ENCODE results near the gene RPL22L1. TPM values are rescaled to one million over a fixed set of nuclear protein-coding genes. Genes with fewer than 3 reads are reported as not detected.
"Not testable (repeated sequence)": the region's sequence is repeated elsewhere in the genome, so short reads cannot be mapped to it uniquely, and the experiment has no call there.

RPL22L1 gene
- total RNA-seq: 15.9 TPM
- long read RNA-seq, transcript RPL22L1-201 (4 exons, 2,190 nt): major isoform, 5 of 6 reads
- long read RNA-seq, partial matches to known transcripts: 0 of 6 reads
- long read RNA-seq, other reads (novel, unspliced or antisense): 0 of 6 reads

DNA sequence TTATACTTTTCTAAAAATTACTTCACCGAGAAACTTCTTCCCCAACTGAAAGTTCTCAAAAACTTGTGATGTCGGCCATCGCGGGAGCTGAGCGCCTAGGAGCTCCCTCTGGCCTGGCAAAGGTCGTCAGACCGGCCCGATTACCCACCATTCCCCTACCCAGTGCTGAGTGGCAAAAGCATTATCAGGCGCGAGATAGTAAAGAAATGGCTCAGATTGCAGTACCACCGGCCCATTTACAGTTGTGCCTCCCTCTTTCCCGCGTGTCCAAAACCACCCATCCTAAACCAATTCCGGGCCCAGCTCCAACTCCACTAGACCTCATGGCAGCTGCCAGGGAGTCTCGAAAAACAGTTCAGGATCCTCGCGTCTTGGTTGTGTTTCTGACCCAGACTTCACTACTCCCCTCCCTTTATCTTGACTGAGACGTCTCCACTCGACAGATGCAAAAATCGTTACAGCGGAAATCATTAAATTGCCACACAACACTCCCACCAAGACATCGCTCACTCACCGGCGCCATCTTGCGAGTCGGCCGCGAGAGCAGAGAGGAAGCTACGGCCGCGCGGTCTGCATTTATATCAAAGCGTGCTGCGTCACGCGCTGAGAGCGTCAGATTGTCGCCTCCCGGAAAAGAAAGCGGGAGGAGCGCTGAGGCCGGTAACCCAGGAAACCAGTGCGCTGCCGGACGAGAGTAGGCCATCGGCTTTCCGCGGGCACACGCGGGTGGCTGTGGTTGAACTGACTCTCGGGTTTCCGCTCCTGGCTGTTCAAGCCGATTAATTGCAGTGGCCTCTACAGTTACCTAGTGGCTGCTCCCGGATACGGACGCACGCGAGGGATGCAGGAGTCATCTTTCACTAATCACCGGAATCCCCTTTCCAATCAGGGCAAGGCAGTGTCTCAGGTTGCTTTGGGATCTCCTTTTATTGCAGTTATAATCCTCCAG lies at the start of gene RPL22L1:
Gene RPL22L1, minus strand, starts transcription at position 551 of the 949 bp plus-strand sequence. Its CDS starts 28 bp downstream, at position 523.
- peak; percentile 98 for DNase-seq (ENCODE audit: low spot score)
- intact Hi-C loops (cut with DNase I): loop anchor here (1.0 kb wide), 1 partner anchor 37 kb away; no protein-coding TSS in a partner anchor

DNA sequence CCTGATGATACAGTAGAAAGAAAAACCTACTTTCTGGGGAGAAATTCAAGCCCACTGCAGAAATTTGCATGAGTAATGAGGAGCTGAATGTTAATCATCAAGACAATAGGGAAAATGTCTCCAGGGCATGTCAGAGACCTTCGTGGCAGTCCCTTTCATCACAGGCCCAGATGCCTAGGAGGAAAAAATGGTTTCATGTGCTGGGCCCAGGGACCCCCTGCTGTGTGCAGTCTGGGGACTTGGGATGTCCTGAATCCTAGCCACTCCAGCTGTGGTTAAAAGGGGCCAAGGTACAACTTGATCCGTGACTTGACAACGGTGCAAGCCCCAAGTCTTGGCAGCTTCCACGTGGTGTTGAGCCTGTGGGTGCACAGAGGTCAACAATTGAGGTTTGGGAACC lies 48.7 kb upstream of the RPL22L1 start:
- intact Hi-C loops (cut with DNase I): no loop called here
- DNase-seq (ENCODE audit: low spot score): no peak

DNA sequence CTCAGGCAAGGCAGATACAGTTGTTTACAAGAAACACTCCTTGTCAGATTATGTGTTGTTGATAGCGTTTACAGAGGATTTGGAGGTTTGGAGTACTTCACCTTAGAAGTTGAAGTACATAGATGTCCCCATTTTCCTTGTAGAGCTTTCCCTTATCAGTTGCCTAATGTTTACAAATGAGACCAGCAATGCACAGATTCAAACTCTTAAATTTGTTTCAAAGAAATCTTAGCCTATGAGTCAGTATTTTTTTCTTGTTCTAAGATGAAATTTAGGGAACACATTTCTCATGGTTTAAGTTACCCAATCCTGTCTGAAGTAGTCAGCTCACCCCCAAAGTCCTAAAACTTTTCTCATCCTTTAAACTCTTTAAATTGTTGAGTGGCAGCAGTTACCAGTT lies 44.7 kb upstream of the RPL22L1 start:
- intact Hi-C loops (cut with DNase I): no loop called here
- DNase-seq (ENCODE audit: low spot score): no peak

DNA sequence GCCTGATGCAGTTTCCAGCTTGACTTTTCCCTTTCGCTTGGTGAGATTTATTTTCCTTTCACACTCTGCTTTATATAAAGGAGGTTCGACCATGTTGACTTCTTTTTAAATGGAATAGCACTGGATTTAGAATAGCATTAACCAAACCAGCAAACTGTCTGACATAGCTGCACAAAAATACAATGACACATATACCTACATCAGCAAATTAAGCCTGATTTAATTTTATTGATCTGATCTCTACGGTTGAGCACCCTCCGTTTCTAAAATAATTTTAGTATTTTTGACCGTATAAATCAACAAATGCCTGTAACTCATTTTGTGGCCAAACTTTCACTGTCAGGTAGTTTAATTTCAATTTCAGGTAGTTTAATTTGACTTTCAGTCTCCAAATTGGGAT lies 44.2 kb upstream of the RPL22L1 start:
- no peak for DNase-seq (ENCODE audit: low spot score)
- intact Hi-C loops (cut with DNase I): no loop called here

DNA sequence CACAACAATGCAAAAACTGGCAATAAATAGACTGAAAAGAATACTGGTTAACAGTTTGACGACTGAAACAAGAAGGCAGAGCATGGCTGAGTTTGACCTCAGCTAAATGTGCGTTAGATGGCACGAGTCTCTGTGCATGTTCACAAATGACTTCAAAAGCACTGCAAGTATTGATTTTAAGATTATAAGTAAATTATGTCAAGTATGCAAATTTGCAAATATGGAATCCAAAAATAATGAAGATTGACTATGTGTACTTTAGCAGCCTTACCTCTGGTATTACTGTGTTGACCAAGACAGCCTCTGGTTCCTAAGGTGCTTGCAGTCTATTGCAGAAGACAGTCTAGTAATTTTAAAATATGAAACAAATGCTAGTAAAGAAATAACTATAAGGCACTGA lies 41.1 kb upstream of the RPL22L1 start:
- intact Hi-C loops (cut with DNase I): no loop called here
- DNase-seq (ENCODE audit: low spot score): no peak

DNA sequence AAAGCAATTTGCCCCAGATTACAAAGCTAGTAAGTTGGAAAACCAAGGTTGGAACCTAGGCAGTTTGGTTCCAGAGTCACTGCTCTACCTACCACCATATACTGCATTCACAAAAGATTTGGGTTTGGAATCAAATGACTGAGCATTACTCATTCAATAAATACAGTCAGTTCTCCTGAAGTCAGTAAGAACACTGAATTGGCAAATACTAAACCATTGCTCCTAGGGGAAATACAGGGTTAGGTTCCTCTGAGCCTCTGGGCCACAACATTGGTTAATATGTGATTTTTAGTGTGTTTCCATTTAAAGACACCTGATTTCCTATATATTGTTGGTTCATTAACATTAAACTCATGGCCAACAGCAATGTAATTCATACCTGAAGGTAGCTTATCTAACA lies 40.5 kb upstream of the RPL22L1 start:
- no peak for DNase-seq (ENCODE audit: low spot score)
- intact Hi-C loops (cut with DNase I): no loop called here

DNA sequence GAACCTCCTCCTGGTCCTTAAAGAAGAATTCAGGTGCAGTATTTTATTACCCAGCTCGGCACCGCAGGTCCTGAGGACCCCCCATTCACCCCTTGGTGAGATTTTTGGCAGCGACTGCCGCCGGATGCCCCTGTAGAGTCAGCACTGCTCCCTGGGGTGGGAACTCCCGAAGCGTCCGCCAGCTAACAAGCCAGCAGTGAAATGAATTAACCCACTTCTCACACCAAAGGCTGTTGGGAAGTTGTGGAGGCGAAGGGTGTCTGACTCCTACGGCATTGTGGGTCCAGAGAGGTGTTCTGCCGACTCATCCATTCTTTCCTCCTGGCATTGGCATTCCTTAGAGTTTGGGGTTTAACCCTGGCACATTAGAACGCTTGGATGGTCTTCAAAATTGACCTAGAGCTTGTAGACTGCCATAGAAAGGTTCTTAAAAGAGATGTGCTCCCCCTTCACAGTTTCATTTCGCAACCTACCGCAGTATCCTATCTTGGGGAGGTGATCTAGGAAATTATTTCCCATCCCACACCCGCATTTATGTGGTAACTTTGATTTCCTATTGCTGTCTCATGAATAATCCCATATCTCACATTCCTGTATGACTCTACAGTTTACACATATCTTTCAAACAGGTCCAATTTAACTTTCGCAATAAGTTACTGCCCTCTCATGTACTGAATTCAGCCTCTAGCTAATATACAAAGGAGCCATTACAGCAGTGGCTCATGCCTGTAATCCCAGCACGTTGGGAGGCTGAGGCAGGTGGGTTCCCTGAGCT lies 39.3 kb upstream of the RPL22L1 start:
- intact Hi-C loops (cut with DNase I): no loop called here
- DNase-seq (ENCODE audit: low spot score): no peak

DNA sequence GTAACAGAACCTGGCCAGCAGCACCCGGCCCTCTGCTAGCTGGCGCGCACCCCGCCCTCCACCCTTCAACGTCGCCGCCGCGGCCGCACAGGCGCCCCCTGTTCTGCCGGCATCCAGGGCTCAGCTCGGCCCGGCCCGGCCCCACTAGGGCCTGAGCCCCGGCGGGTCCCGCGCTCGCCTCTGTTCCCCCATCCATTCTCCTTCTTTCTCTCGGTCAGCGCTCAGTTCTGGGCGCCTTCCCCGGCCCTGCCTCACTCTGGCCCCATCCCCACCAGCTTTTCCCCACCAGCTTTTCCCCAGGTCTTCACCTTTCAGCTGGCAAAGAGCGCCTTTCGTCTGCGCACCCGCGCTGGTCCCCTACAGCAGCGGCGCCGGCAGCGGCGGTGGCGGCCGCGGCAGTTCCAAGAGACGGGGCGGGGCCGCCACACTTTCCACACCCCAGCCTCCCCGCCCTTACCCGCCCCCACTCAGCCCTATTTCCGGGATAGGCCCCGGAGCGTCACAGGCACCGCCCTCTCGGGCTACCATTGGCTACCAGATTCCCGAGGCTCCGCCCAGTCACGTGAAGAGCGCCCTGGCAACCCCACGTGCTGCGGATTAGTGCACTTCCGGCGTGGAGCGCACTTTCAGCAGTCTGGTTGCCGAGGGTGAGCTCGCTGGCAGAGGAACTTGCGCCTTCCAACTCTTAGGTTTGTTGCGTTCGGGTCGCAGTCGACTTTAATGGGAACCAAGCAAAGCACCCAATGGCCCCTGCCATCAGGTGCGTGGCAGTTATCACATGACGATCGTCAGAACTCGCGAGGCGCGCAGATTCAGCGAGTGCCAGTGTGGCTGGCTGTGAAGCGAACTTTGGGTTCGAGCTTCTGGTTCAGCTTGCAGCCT lies 38.5 kb upstream of the RPL22L1 start, which contains the start of gene EIF5A2:
Gene EIF5A2, minus strand, starts transcription at position 403 of the 882 bp plus-strand sequence. CDS start 831 bp downstream, outside the sequence.
- intact Hi-C loops (cut with DNase I): no loop called here
- peak; percentile 96 for DNase-seq (ENCODE audit: low spot score)

DNA sequence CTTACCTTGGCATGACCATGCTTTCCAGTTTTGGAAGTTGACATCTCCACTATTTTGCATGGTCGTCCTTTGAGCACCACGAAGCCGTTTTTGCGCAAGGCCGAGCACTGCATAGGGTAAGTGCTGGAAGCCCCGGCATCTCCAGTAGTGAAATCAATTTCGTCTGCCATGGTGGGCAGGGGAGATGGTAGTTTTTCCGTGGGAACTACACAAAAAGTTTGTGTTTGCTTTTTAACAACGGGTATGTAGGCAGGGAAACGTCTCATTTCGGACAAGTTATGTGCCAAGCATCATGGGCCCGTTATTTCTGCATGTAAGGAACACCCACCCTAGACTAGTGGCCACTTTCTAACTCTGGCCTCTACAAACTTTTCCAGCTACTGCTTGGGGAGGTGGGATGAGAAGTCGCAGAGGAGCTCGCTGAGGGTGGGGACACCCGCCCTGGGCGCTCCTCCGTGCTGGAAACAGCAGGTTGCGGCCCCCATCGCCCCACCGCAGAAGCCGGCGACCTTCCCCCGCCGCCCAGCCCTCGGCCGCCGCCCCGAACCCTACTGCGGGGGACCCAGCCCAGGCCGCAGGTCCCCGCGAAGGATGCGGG lies 37.7 kb upstream of the RPL22L1 start:
- intact Hi-C loops (cut with DNase I): loop anchor here (1.0 kb wide), 1 partner anchor 37 kb away; the partner anchor contains the start of gene RPL22L1

DNA sequence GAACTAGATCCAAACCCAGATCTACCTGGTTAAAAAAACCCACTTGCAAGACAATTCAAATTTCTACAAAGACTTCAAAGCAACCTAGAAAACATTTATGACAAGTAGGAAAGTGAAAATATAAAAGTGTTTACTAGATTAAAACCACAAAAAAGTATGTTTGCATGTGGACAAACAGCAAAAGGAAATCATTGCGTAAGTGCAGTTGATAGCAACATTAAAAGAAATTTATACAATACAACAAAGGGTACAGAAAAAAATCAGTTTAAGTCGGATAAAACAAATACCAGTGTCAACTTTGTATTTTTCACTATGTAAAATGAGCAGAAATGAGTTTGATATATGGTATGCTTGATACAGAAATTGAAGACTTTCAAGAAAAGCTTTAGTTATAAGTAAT lies 35.9 kb upstream of the RPL22L1 start:
- intact Hi-C loops (cut with DNase I): no loop called here
- no peak for DNase-seq (ENCODE audit: low spot score)

More for the DNA sequence above, 37.7 kb upstream of the RPL22L1 start:
- DNase-seq (ENCODE audit: low spot score): no peak

DNA sequence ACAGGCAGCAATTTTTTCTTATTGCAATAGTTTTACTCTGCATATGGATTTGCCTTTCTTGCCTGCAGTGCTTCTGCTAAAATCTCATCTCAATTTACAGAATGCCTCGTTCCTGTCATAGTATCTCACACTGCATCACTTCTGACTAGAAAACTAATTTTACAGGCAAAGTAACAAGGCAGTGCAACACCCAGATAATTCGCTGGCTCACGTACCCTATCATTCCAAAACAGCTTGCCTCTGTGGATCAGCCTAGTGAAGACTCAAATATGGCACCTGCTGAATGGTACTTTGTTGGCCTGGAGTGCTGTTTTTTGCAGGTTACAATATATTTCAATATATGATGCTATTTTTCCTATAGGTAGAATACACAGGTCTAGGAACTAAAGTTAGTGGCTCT lies 33.1 kb upstream of the RPL22L1 start:
- intact Hi-C loops (cut with DNase I): no loop called here
- DNase-seq (ENCODE audit: low spot score): no peak

DNA sequence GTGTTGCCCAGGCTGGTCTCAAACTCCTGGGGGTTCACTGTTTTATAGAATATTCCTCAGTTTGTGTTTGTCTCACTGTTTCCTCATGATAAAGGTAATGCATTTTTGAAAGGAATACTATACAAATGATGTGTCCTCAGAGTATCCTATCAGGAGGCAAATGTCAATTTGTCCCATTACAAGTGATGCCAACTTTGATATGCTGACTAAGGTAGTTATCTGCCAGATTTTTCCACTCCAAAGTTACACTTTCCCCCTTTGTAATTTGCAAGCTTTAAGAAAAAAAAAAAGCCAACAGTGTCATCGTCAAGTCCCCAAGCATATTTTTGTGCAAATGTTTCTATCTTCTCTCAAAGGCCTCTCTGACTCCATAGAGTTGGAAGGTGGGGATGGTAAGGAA lies 29.5 kb upstream of the RPL22L1 start:
- intact Hi-C loops (cut with DNase I): no loop called here
- DNase-seq (ENCODE audit: low spot score): no peak

DNA sequence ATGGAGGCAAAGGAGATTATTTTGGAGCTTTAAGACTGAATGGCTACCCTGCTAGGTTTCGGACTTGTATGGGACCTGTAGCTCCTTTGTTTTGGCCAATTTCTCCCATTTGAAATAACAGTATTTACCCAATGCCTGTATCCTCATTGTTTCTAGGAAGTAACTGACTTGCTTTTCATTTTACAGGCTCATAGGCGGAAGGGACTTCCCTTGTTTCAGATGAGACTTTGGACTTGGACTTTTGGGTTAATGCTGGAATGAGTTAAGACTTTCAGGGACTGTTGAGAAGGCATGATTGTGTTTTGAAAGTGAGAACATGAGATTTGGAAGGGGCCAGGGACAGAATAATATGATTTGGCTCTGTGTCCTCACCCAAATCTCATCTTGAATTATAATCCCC lies 28.0 kb upstream of the RPL22L1 start:
- no peak for DNase-seq (ENCODE audit: low spot score)
- intact Hi-C loops (cut with DNase I): no loop called here

DNA sequence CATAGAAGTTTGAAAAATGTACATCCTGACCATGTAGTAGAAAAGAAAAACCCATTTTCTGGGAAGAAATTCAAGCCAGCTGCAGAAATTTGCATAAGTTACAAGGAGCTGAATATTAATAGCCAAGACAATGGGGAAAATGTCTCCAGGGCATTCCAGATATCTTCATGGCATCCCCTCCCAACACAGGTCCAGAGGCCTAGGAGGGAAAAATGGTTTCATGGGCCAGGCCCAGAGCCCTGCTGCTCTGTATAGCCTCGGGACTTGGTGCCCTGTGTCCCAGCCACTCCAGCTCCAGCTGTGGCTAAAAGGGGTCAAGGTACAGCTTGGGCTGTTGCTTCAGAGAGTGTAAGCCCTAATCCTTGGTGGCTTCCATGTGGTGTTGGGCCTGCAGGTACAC lies 27.2 kb upstream of the RPL22L1 start:
- intact Hi-C loops (cut with DNase I); DNase-seq (ENCODE audit: low spot score): not testable (repeated sequence)

DNA sequence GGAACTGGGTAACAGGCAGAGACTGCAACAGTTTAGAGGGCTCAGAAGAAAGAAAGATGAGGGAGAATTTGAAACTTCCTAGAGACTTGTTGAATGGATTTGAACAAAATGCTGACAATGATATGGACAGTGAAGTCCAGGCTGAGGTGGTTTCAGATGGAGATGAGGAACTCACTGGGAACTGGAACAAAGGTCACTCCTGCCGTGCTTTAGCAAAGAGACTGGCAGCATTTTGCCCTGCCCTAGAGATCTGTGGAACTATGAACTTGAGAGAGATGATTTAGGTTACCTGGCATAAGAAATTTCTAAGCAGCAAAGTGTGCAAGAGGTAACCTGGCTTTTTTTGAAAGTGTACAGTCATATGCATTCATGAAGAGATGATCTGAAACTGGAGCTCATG lies 26.8 kb upstream of the RPL22L1 start:
- intact Hi-C loops (cut with DNase I): no loop called here
- no peak for DNase-seq (ENCODE audit: low spot score)

DNA sequence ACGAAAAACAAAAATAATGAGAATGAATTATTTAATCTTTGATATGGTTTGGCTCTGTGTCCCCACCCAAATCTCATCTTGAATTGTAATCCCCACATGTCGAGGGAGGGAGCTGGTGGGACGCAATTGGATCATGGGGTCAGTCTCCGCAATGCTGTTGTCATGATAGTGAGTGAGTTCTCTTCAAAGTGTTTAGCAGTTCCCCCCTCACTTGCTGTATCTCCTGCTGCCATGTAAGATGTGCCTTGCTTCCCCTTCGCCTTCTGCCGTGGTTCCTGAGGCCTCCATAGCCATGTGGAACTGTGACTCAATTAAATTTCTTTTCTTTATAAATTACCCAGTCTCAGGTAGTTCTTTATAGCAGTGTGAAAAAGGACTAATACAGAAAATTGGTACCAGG lies 26.3 kb upstream of the RPL22L1 start:
- intact Hi-C loops (cut with DNase I): not testable (repeated sequence)

DNA sequence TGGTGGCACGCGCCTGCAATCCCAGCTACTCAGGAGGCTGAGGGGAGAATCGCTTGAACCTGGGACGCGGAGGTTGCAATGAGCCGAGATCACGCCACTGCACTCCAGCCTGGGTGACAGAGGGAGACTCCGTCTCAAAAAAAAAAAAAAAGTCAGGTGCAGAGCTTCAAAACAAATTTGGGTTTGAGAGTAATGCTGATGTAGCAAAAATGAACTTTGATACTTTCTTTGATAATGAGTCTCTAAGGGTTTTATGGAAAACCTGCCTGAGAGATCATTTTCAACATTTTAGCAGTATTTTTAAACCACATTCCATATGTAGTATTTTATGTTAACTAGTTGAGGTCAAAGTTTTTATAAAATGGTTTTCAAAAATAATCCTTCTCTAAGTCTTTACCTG lies 23.9 kb upstream of the RPL22L1 start:
- intact Hi-C loops (cut with DNase I): no loop called here

More for the DNA sequence above, 26.3 kb upstream of the RPL22L1 start:
- DNase-seq (ENCODE audit: low spot score): not testable (repeated sequence)

DNA sequence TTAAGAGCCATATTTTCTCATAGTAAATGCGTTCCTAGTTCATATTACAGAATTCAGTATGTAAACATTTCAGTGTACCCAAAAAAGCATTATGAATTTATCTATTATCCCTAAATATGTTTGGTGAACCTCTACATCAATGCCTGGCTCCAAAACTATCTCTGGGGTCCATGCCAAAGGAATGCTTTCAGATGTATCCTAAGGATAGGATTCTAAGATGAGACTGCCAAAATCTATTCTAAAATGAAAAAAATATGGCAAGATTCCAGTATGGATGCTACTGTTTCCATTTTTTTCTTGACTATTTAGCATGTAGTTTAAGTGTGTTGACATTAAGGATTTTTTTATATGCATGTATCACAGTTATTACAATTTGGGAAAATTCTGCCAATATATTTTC lies 19.6 kb upstream of the RPL22L1 start:
- intact Hi-C loops (cut with DNase I): no loop called here
- no peak for DNase-seq (ENCODE audit: low spot score)

More for the DNA sequence above, 23.9 kb upstream of the RPL22L1 start:
- no peak for DNase-seq (ENCODE audit: low spot score)

DNA sequence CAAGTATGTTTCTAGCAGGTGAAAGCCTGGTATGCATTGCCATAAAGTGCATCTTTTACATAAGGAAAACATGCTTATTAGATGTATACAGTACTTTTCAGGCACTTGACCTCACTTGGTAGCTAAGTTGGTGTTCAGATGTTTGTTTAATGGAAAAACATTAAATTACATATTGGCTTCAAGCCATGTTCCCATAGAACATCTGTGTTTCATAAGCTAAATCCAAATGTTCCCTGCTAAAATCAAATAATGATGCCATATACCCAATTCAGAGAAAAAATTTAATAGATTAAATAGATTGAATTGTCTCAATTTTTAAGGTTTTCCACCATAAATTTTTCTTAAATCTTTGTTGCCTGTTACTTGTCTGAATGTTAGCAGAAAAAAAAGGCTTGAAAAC lies 19.1 kb upstream of the RPL22L1 start:
- intact Hi-C loops (cut with DNase I): no loop called here
- no peak for DNase-seq (ENCODE audit: low spot score)

All from cardiac septum (tissue), 1 donor.